ENCODE results near the gene MAP3K14.

The MAP3K14 gene

GRCh38 chr17:45338996-45339535, 22.2 kb upstream of the MAP3K14 start:
- no peak for DNase-seq (ENCODE audit: low spot score)

- DNase-seq (ENCODE audit: low spot score) = no peak
These were observed 21.4 kb upstream of the MAP3K14 start for GRCh38 chr17:45338023-45338781.

GRCh38 chr17:45336390-45337182, 19.8 kb upstream of the MAP3K14 start:
- DNase-seq (ENCODE audit: low spot score) = no peak

GRCh38 chr17:45335721-45336120, 18.9 kb upstream of the MAP3K14 start:
- no peak for DNase-seq (ENCODE audit: low spot score)

GRCh38 chr17:45334701-45335677, 18.2 kb upstream of the MAP3K14 start:
- no peak for DNase-seq (ENCODE audit: low spot score)

- no peak for DNase-seq (ENCODE audit: low spot score)
These were observed 17.4 kb upstream of the MAP3K14 start for GRCh38 chr17:45334231-45334630.

- no peak for DNase-seq (ENCODE audit: low spot score)
These were observed 16.9 kb upstream of the MAP3K14 start for GRCh38 chr17:45333702-45334092.

GRCh38 chr17:45332989-45333701, 16.3 kb upstream of the MAP3K14 start:
- no peak for DNase-seq (ENCODE audit: low spot score)

GRCh38 chr17:45332505-45332904, 15.7 kb upstream of the MAP3K14 start:
- DNase-seq (ENCODE audit: low spot score) = no peak

- no peak for DNase-seq (ENCODE audit: low spot score)
These were observed 9.8 kb upstream of the MAP3K14 start for GRCh38 chr17:45326626-45327025.

GRCh38 chr17:45325810-45326209, 9.0 kb upstream of the MAP3K14 start:
- no peak for DNase-seq (ENCODE audit: low spot score)

- DNase-seq (ENCODE audit: low spot score) = no peak
These were observed 7.5 kb upstream of the MAP3K14 start for GRCh38 chr17:45324336-45324735.

- no peak for DNase-seq (ENCODE audit: low spot score)
These were observed 5.3 kb upstream of the MAP3K14 start for GRCh38 chr17:45322168-45322567.

- DNase-seq (ENCODE audit: low spot score) = peak; percentile 37
These were observed 4.2 kb upstream of the MAP3K14 start for GRCh38 chr17:45320931-45321461.

- DNase-seq (ENCODE audit: low spot score) = no peak
These were observed 3.6 kb upstream of the MAP3K14 start for GRCh38 chr17:45320349-45320930.

GRCh38 chr17:45319239-45319703, 2.5 kb upstream of the MAP3K14 start:
- DNase-seq (ENCODE audit: low spot score) = peak; percentile 57

GRCh38 chr17:45318561-45319230, 1.9 kb upstream of the MAP3K14 start:
- DNase-seq (ENCODE audit: low spot score) = no peak

- DNase-seq (ENCODE audit: low spot score) = peak; percentile 100
These were observed 500 bp upstream of the MAP3K14 start for GRCh38 chr17:45317111-45317928.
